K562 (cell line): ENCODE results near the gene LYAR. TPM values are rescaled to one million over a fixed set of nuclear protein-coding genes. Genes with fewer than 3 reads are reported as not detected.

Source experiments
- ATAC-seq: fragments of 200-7000 bp; cut with Tn5 transposase; 3 replicates; pipeline ENCODE4 v1.9.1; 2020; ENCODE audit warnings: moderate library complexity
- BruUV-seq: library from RNA; stranded (reverse); fragments of 400-500 nt; replicated peaks from 2 replicates; lab custom pipeline; 2021; lab: Mats Ljungman, UMichigan
- CTCF ChIA-PET: fragments of 300-600 bp; formaldehyde crosslinking; extraction: SDS; loops from one replicate; lab custom pipeline; 2021; ENCODE audit warnings: low intra/inter-chr PET ratio; lab: Yijun Ruan, JAX
- POLR2A ChIA-PET: fragments of 300-600, 350-650 bp; sonication (Branson Sonifier 250); formaldehyde crosslinking; extraction: SDS; loops from one replicate; lab custom pipeline; 2021; ENCODE audit warnings: antibody characterized with exemption, inconsistent platforms; lab: Yijun Ruan, JAX
- DNase-seq, 4 experiments: peaks; one replicate each; pipeline versions ENCODE4 v3.0.0 to v3.0.0-alpha.2; 2011 to 2018; ENCODE audit warnings: low spot score in 3 of 4, mixed read lengths in 3 of 4; ENCODE audit errors: extremely low read depth in 1 of 4
- FAIRE-seq: peaks from 2 replicates; lab custom pipeline; 2011; peaks lifted over from hg19 to GRCh38; lab: Jason Lieb, UNC
- H2AFZ ChIP-seq: 2 replicates; pipeline ENCODE4 v1.6.0; 2011; ENCODE audit warnings: low read depth, low read length, control low read depth, inconsistent platforms
- H3K27ac ChIP-seq: fragments of 200-600 bp; 3 replicates; pipeline ENCODE4 v1.8.0; 2011; ENCODE audit warnings: low read depth, mild to moderate bottlenecking, control low read depth, inconsistent platforms, low read length, moderate library complexity, mixed read lengths; ENCODE audit errors: extremely low read depth
- H3K27me3 ChIP-seq, 2 experiments: fragments of 300-600 bp in 1 of 2; 2 replicates in 1 of 2; 3 replicates in 1 of 2; pipeline versions ENCODE4 v1.6.0 to v1.8.0; 2011; ENCODE audit warnings: inconsistent platforms in 2 of 2, low read length in 2 of 2, mild to moderate bottlenecking in 1 of 2, mixed read lengths in 1 of 2, moderate library complexity in 1 of 2; ENCODE audit not compliant: control insufficient read depth in 2 of 2, insufficient read depth in 2 of 2
- H3K36me3 ChIP-seq: fragments of 300-600 bp; 3 replicates; pipeline ENCODE4 v1.8.0; 2011; ENCODE audit warnings: mild to moderate bottlenecking, low read length, inconsistent platforms; ENCODE audit not compliant: control insufficient read depth, insufficient read depth
- H3K4me1 ChIP-seq, 2 experiments: fragments of 200-600 bp in 1 of 2; replicated peaks in 1 of 2; 2 replicates in 1 of 2; 3 replicates in 1 of 2; pipeline versions ENCODE4 v1.5.1 to v1.8.0; 2011; ENCODE audit warnings: inconsistent platforms in 2 of 2, low read length in 2 of 2, mild to moderate bottlenecking in 1 of 2, mixed read lengths in 1 of 2, moderate library complexity in 1 of 2; ENCODE audit not compliant: control insufficient read depth in 2 of 2, insufficient read depth in 2 of 2
- H3K4me2 ChIP-seq: 2 replicates; pipeline ENCODE4 v1.6.1; 2011; ENCODE audit warnings: low read length, control low read depth, inconsistent platforms, mixed read lengths; ENCODE audit not compliant: insufficient read depth
- H3K4me3 ChIP-seq: fragments of 200-600 bp; sonication (generic), shearing (Covaris generic); 2 replicates; pipeline ENCODE4 v1.5.1; 2016; ENCODE audit warnings: control low read depth, inconsistent platforms
- H3K79me2 ChIP-seq: fragments of 200-600 bp; 3 replicates; pipeline ENCODE4 v1.8.0; 2011; ENCODE audit warnings: low read length, inconsistent platforms; ENCODE audit not compliant: control insufficient read depth, insufficient read depth
- H3K9ac ChIP-seq, 2 experiments: 2 replicates each; pipeline versions ENCODE4 v1.6.0 to v1.6.1; 2011; ENCODE audit warnings: low read depth in 2 of 2, low read length in 2 of 2, control low read depth in 1 of 2, inconsistent platforms in 1 of 2, mild to moderate bottlenecking in 1 of 2, mixed read lengths in 1 of 2; ENCODE audit not compliant: insufficient read depth in 1 of 2
- H3K9me1 ChIP-seq: one replicate; pipeline ENCODE4 v1.6.0; 2011; ENCODE audit warnings: inconsistent platforms, mild to moderate bottlenecking, low read length, moderate library complexity; ENCODE audit not compliant: control insufficient read depth, insufficient read depth
- H3K9me3 ChIP-seq: replicated peaks from 2 replicates; pipeline ENCODE4 v1.5.1; 2011; ENCODE audit warnings: low read depth, low read length, inconsistent platforms; ENCODE audit not compliant: control insufficient read depth, insufficient read depth
- H4K20me1 ChIP-seq: replicated peaks from 2 replicates; pipeline ENCODE4 v1.6.1; 2011; ENCODE audit warnings: low read length, inconsistent platforms, mixed read lengths; ENCODE audit not compliant: control insufficient read depth, insufficient read depth
- BCL6 ChIP-seq: fragments of 250-450 bp; sonication (Bioruptor Pico); IDR thresholded peaks from 2 replicates; pipeline ENCODE4 v1.4.0; 2020
- CBFA2T2 ChIP-seq: fragments of 450-650 bp; conservative IDR thresholded peaks from 2 replicates; pipeline ENCODE4 v1.6.1; 2017; ENCODE audit warnings: mild to moderate bottlenecking
- NUFIP1 ChIP-seq: fragments of 450-650 bp; IDR thresholded peaks from 2 replicates; pipeline ENCODE4 v1.6.1; 2018; ENCODE audit not compliant: partially characterized antibody
- PHF20 ChIP-seq: fragments of 450-650 bp; IDR thresholded peaks from 2 replicates; pipeline ENCODE4 v1.6.1; 2018; ENCODE audit not compliant: partially characterized antibody
- RAD21 ChIP-seq, 2 experiments: fragments of 250-450 bp in 1 of 2; fragments of 450-650 bp in 1 of 2; sonication (Bioruptor Pico) in 1 of 2; formaldehyde crosslinking in 1 of 2; IDR thresholded peaks in 1 of 2; conservative IDR thresholded peaks in 1 of 2; 2 replicates each; pipeline versions ENCODE4 v1.4.0 to v1.8.0; 2020 to 2022; ENCODE audit warnings: mild to moderate bottlenecking in 2 of 2, moderate library complexity in 1 of 2
- SAFB2 ChIP-seq: fragments of 200-400 bp; formaldehyde crosslinking; IDR thresholded peaks from 2 replicates; pipeline ENCODE4 v1.6.1; 2018; ENCODE audit warnings: borderline replicate concordance, low read length, low read depth, moderate library complexity; ENCODE audit not compliant: severe bottlenecking
- ZFP36 ChIP-seq: fragments of 150-350 bp; IDR thresholded peaks from 2 replicates; pipeline ENCODE4 v1.6.1; 2018; ENCODE audit warnings: low read length, low read depth; ENCODE audit not compliant: partially characterized antibody
- ZNF143 ChIP-seq: sonication (generic); formaldehyde crosslinking; IDR thresholded peaks from 2 replicates; pipeline ENCODE4 v1.9.0; 2022; ENCODE audit warnings: mild to moderate bottlenecking, missing genetic modification reagents
- ZNF23 ChIP-seq: fragments of 250-450 bp; sonication (Bioruptor Pico); IDR thresholded peaks from 2 replicates; pipeline ENCODE4 v1.4.0; 2020; ENCODE audit warnings: mild to moderate bottlenecking
- WGBS: fragments of 100-300 bp; shearing (Covaris generic); methylation state at CpG from one replicate; pipeline ENCODE4 v1.1.6; 2016; ENCODE audit warnings: low coverage, mixed read lengths; ENCODE audit not compliant: insufficient coverage; ENCODE audit errors: missing lambda C conversion rate; 5-methylcytosine and 5-hydroxymethylcytosine counted together
- in situ Hi-C: fragments of 300-500 bp; cut with MboI; formaldehyde crosslinking; loops from 4 replicates; pipeline ENCODE4 v1.15.0; 2018; ENCODE audit warnings: inconsistent platforms, mixed read lengths
- intact Hi-C: fragments of 100-400 bp; cut with micrococcal nuclease; formaldehyde crosslinking; loops from 2 replicates; pipeline ENCODE4 v1.14.2; 2022
- polyA plus RNA-seq, 8 experiments: library from polyadenylated mRNA; depleted of rRNA in 4 of 8; stranded (reverse) in 5 of 8; unstranded in 3 of 8; fragments of >200 nt; fragmentation: Nextera tagmentation in 2 of 8; fragmentation: Illumina TruSeq in 1 of 8; extraction: Ambion mirVana in 2 of 8; extraction: Trizol in 1 of 8; gene quantifications; 2 replicates each; pipeline versions ENCODE4 v1.2.1 to v1.2.3, GENCODE V29; 2011 to 2014; ENCODE audit warnings: inconsistent platforms in 1 of 8, missing spikeins in 1 of 8
- total RNA-seq, 7 experiments: library from RNA; depleted of rRNA in 6 of 7; stranded (reverse); fragments of >200 nt in 6 of 7; fragmentation: Illumina TruSeq in 2 of 7; extraction: Trizol in 2 of 7; gene quantifications; 2 replicates each; pipeline versions ENCODE4 v1.2.1 to v1.2.3, GENCODE V29; 2011 to 2021; ENCODE audit warnings: low replicate concordance in 1 of 7
- TF ChIP-seq, protein P1 (sequence below): fragments of 250-450 bp; sonication (Bioruptor Pico); IDR thresholded peaks from 2 replicates; pipeline ENCODE4 v1.4.0; 2020
- TF ChIP-seq, protein P2 (sequence below), 3 experiments: IDR thresholded peaks in 2 of 3; conservative IDR thresholded peaks in 1 of 3; 2 replicates each; pipeline ENCODE4 v1.5.1; 2011 to 2012; ENCODE audit warnings: low read length in 3 of 3, mild to moderate bottlenecking in 3 of 3, control low read depth in 2 of 3, improper control_type of control experiment in 1 of 3, inconsistent platforms in 1 of 3, low read depth in 1 of 3, mixed read lengths in 1 of 3, moderate library complexity in 1 of 3; ENCODE audit not compliant: insufficient read depth in 2 of 3

Gene LYAR
- total and polyA plus RNA-seq, 9 of the 15 experiments (the other 6 are each of a cell fraction or from before 2014, with no cell fraction given), result 28.3 to 172 (median 127) TPM

DNA sequence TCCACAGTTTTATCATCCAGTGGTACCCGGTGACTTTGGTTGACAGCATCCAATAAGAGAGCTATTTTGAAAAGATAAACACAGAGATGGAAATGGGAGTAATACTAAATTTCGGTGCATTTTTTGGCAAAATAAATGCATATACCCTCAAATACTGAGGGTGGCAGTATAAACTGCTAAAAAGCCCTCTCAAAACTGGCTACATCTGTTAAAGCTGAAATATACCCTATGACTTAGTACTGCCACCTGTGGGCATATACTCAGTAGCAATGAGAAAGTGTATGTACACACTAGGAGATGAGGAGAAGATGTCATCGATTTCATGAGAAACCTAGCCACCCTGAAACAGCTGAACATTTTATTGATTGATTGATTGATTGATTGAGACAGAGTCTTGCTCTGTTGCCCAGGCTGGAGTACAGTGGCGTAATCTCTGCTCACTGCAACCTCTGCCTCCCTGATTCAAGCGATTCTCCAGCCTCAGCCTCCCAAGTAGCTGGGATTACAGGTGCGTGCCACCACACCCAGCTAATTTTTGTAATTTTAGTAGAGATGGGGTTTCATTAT lies 29.7 kb downstream of the LYAR start:
- no peaks in the 10 kb centered on the region for H4K20me1 ChIP-seq
- no peaks in the 10 kb centered on the region for H3K36me3 ChIP-seq
- DNase-seq (peak in 2 of 4 experiments; percentile 36 to 54), FAIRE-seq (no peak), ATAC-seq (peak; percentile 84)
- H3K9me3 ChIP-seq, result no peaks in the 10 kb centered on the region
- POLR2A ChIA-PET, result interaction anchor here (1.5 to 2.1 kb wide), 2 partner anchors 25 to 119 kb away, joined by 3 to 9 read pairs; no protein-coding TSS in a partner anchor
- no peak overlapping the region for H3K4me3 ChIP-seq
- intact Hi-C loops, result loop anchor here (1.0 kb wide), 1 partner anchor 75 kb away; no protein-coding TSS in a partner anchor
- no peak overlapping the region for H3K9ac ChIP-seq
- H3K4me1 ChIP-seq, result no peaks in the 10 kb centered on the region; a peak in 1 of 5 replicates
- in situ Hi-C loops, result no loop called here
- no peaks in the 10 kb centered on the region for H3K9me1 ChIP-seq
- 21% methylated on average over 5 of the region's 6 CpGs for WGBS
- CTCF ChIA-PET, result interaction anchor here (0.8 to 1.4 kb wide), 5 partner anchors 51 to 171 kb away, joined by 3 to 6 read pairs (median 3); no protein-coding TSS in a partner anchor
- no peak overlapping the region for H3K4me2 ChIP-seq
- H3K27ac ChIP-seq, result no peak overlapping the region
- BruUV-seq, result no TSS peak
- no peaks in the 10 kb centered on the region for H3K79me2 ChIP-seq
- no peak overlapping the region for H2AFZ ChIP-seq
- H3K27me3 ChIP-seq, result peaks cover 9 to 29% of the 10 kb centered on the region in 2 experiments; a peak in 4 of 5 replicates
- TF ChIP-seq ZFP36 (no peak), PHF20 (no peak), ZNF143 (CRISPR knock-in tag) (no peak), SAFB2 (no peak), ZNF23 (no peak), CBFA2T2 (no peak), BCL6 (CRISPR knock-in tag) (no peak), RAD21 (CRISPR knock-in tag; conservative IDR thresholded peaks at IDR 0.05 in 1 of 2, IDR thresholded peaks at IDR 0.05 in 1 of 2) (peak; percentile 23 to 77; a peak in 2 of 4 replicates), NUFIP1 (no peak)
- TF ChIP-seq, protein P1, sequence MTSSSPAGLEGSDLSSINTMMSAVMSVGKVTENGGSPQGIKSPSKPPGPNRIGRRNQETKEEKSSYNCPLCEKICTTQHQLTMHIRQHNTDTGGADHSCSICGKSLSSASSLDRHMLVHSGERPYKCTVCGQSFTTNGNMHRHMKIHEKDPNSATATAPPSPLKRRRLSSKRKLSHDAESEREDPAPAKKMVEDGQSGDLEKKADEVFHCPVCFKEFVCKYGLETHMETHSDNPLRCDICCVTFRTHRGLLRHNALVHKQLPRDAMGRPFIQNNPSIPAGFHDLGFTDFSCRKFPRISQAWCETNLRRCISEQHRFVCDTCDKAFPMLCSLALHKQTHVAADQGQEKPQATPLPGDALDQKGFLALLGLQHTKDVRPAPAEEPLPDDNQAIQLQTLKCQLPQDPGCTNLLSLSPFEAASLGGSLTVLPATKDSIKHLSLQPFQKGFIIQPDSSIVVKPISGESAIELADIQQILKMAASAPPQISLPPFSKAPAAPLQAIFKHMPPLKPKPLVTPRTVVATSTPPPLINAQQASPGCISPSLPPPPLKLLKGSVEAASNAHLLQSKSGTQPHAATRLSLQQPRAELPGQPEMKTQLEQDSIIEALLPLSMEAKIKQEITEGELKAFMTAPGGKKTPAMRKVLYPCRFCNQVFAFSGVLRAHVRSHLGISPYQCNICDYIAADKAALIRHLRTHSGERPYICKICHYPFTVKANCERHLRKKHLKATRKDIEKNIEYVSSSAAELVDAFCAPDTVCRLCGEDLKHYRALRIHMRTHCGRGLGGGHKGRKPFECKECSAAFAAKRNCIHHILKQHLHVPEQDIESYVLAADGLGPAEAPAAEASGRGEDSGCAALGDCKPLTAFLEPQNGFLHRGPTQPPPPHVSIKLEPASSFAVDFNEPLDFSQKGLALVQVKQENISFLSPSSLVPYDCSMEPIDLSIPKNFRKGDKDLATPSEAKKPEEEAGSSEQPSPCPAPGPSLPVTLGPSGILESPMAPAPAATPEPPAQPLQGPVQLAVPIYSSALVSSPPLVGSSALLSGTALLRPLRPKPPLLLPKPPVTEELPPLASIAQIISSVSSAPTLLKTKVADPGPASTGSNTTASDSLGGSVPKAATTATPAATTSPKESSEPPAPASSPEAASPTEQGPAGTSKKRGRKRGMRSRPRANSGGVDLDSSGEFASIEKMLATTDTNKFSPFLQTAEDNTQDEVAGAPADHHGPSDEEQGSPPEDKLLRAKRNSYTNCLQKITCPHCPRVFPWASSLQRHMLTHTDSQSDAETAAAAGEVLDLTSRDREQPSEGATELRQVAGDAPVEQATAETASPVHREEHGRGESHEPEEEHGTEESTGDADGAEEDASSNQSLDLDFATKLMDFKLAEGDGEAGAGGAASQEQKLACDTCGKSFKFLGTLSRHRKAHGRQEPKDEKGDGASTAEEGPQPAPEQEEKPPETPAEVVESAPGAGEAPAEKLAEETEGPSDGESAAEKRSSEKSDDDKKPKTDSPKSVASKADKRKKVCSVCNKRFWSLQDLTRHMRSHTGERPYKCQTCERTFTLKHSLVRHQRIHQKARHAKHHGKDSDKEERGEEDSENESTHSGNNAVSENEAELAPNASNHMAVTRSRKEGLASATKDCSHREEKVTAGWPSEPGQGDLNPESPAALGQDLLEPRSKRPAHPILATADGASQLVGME (CRISPR knock-in tag), result no peak
- TF ChIP-seq, protein P2, sequence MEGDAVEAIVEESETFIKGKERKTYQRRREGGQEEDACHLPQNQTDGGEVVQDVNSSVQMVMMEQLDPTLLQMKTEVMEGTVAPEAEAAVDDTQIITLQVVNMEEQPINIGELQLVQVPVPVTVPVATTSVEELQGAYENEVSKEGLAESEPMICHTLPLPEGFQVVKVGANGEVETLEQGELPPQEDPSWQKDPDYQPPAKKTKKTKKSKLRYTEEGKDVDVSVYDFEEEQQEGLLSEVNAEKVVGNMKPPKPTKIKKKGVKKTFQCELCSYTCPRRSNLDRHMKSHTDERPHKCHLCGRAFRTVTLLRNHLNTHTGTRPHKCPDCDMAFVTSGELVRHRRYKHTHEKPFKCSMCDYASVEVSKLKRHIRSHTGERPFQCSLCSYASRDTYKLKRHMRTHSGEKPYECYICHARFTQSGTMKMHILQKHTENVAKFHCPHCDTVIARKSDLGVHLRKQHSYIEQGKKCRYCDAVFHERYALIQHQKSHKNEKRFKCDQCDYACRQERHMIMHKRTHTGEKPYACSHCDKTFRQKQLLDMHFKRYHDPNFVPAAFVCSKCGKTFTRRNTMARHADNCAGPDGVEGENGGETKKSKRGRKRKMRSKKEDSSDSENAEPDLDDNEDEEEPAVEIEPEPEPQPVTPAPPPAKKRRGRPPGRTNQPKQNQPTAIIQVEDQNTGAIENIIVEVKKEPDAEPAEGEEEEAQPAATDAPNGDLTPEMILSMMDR (IDR thresholded peaks at IDR 0.05 in 2 of 3, conservative IDR thresholded peaks at IDR 0.05 in 1 of 3; ENCODE audit: insufficient read depth in 2 of 3, low read depth in 1 of 3, low read length in 3 of 3), result peak; percentile 54 to 88 (median 79)
